ENCODE data around the gene TCEA3.

DNA sequence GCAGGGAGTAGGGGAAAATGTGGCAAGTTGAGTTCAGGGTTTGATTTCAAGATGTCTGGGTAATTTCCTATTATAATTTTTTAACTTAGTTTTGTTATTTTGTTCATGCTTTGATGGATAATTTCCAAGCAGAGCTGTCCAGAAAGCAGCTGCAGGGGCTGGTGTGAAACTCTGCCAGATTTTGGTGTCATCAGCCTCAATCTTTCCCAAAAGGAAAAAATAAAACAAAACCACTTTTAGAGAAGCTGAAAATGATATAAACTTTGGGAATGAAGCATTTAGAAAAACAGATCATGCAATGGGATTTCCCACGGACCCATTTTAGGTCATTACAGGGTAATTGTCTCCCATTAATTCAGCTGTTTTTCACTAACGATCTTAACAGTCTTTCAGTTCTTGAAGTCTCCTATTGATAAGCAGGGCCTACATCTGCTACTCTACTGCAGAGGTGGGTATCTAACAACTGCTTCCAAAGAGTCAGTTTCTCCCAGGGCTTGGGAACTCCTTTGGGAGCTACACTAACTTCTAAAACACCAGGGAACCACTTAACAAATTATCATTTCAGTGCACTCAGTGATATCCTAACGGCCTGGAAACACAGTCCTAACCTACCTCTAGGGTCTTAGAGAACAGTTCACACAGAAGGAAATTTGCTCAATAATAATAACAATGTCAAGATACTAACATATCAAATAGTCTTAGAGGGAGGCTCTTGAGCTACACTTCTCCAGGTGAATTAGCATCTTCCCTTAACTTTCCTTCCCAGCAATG is 67.2 kb downstream of the TCEA3 start:
- no peak for TF ChIP-seq POLR2A (IDR thresholded peaks at IDR 0.05)
- TF ChIP-seq, protein P1, sequence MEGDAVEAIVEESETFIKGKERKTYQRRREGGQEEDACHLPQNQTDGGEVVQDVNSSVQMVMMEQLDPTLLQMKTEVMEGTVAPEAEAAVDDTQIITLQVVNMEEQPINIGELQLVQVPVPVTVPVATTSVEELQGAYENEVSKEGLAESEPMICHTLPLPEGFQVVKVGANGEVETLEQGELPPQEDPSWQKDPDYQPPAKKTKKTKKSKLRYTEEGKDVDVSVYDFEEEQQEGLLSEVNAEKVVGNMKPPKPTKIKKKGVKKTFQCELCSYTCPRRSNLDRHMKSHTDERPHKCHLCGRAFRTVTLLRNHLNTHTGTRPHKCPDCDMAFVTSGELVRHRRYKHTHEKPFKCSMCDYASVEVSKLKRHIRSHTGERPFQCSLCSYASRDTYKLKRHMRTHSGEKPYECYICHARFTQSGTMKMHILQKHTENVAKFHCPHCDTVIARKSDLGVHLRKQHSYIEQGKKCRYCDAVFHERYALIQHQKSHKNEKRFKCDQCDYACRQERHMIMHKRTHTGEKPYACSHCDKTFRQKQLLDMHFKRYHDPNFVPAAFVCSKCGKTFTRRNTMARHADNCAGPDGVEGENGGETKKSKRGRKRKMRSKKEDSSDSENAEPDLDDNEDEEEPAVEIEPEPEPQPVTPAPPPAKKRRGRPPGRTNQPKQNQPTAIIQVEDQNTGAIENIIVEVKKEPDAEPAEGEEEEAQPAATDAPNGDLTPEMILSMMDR (IDR thresholded peaks at IDR 0.05) = no peak
- TF ChIP-seq POLR2AphosphoS5 (IDR thresholded peaks at IDR 0.05) = no peak

All from prostate gland (tissue), 2 donors.